HG03521 (cell line): ENCODE measurements around the gene BIRC3.
"Not testable (repeated sequence)": the region's sequence is repeated elsewhere in the genome, so short reads cannot be mapped to it uniquely, and the experiment has no call there.

Source experiments
- ATAC-seq: cut with Tn5 transposase; IDR thresholded peaks from one replicate; pipeline ENCODE4 v1.9.1; 2021; ENCODE audit warnings: mild to moderate bottlenecking, moderate library complexity; ENCODE audit not compliant: unreplicated experiment

Gene BIRC3

DNA sequence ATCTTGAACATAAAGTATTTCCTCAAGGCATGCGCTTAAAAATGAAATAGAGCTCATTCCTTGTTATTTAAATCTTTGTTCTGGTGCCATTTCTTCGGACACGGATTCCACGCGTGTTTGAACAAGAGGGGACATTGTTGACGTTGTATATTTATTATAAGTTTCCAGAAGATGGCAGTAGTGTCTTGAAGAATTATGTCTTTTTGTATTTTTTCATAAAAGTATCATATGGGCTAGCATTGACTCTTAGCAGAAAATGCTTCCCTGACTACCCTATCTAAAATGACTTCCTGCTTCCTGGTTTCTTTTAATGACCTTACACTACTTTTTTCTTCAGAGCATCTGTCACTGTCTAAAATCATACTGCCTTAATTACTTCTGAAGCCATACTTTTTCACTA is 50.1 kb downstream of the BIRC3 start:
- no peak for ATAC-seq

DNA sequence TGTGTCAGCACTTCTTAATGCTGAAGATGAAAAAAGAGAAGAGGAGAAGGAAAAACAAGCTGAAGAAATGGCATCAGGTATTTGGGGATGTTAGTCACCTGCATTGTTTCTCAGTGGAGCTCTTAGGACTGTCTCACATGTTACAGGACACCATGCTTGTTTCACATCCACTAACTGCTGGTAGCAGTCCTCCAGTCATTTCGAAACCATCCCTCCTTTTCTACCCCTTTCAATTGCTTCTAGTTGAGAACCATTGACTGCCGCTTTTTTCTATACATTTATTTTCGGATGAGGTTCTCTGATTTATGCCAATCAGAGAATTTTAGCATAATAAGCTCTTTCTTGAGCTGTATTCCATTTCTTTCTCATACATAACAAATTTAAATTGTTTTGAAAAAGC is 51.2 kb downstream of the BIRC3 start:
- ATAC-seq = peak; percentile 100

DNA sequence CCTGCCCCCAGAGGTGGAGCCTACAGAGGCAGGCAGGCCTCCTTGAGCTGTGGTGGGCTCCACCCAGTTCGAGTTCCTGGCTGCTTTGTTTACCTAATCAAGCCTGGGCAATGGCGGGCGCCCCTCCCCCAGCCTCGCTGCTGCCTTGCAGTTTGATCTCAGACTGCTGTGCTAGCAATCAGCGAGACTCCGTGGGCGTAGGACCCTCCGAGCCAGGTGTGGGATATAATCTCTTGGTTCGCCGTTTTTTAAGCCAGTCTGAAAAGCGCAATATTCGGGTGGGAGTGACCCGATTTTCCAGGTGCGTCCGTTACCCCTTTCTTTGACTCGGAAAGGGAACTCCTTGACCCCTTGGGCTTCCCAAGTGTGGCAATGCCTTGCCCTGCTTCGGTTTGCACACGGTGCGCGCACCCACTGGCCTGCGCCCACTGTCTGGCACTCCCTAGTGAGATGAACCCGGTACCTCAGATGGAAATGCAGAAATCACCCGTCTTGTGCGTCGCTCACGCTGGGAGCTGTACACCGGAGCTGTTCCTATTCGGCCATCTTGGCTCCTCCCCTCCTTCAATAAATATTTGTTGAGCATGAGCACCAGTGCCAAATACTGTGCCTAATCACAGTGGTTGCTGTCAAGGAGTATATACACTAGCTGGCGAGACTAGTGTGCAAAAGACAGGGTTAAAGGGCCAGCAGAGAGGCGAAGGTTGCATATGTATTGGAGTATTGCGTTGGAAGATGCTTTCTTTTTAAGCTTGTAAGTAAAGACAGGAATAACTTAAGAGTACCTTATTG is 57.5 kb downstream of the BIRC3 start:
- not testable (repeated sequence) for ATAC-seq

DNA sequence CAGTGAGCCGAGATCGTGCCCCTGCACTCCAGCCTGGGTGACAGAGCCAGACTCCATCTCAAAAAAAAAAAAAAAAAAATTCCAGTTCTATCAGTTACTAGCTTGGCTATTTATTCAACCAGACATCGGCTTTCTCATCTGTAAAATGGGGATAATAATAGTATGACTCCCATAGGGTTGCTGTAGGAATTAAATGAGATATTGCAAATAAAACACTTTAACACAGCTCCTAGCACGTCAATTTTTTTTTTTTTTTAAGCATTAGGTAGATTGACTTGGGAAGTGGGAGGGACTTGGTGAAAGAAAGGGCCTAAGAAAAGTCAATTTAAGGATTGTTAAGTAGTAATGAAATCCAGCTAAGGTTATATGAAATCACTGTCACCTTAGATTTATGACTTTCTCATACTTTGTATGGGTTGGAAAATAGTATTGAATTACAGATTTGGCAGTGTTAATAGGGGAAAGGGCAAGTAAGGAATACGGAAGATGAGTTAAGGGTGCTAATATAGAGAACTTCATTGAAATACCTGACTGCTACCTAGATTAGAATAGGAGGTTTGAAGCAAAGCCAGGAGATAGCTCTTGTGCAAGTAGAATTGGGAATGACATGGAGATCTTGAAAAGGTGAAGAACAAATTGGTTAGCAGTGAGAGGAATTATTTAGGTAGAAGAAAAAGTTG is 58.6 kb downstream of the BIRC3 start:
- ATAC-seq = no peak

DNA sequence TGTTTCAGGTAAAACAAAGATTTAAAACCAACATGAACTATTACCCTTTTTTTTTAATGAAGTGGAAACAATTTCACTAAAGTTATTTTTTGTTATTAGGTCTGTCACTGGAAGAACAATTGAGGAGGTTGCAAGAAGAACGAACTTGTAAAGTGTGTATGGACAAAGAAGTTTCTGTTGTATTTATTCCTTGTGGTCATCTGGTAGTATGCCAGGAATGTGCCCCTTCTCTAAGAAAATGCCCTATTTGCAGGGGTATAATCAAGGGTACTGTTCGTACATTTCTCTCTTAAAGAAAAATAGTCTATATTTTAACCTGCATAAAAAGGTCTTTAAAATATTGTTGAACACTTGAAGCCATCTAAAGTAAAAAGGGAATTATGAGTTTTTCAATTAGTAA is 60.6 kb downstream of the BIRC3 start:
- no peak for ATAC-seq

DNA sequence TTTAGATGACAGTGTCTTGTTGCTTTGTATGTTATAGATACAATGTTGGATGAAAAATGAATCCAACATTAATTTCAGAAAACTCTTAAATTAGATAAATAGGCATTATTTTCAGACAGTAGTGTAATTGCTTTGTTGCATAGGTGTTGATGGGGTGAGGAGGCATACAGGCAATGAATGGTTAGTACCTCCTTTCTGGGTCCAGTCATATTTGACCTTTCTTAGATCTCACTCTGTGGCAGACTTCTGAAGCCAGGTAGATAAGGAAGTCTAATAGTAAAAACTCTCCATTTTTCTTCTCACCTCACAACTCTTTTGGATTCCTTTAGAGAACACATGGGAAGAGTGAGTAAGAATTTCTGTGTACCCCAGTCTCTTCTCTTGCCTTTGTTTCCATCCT is 61.5 kb downstream of the BIRC3 start:
- ATAC-seq = no peak

DNA sequence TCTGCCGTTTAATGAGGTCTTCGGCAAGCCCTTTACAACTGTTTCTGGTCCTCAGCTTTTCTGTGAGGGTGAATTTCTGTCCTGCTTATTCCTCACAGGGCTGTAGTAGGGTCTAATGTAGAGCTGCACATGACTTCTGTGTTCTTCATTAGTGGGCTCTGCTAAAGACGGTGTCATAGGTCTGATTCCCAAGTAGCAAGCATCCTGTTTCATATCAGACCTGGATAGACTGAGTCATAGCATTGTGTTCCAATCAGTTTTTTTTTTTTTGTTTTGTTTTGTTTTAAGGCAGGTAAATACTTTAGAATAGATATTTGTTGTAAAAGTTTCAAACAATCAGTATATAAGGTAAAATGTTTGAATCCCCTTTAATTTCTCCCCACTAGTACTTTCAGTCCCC is 65.1 kb downstream of the BIRC3 start:
- no peak for ATAC-seq

DNA sequence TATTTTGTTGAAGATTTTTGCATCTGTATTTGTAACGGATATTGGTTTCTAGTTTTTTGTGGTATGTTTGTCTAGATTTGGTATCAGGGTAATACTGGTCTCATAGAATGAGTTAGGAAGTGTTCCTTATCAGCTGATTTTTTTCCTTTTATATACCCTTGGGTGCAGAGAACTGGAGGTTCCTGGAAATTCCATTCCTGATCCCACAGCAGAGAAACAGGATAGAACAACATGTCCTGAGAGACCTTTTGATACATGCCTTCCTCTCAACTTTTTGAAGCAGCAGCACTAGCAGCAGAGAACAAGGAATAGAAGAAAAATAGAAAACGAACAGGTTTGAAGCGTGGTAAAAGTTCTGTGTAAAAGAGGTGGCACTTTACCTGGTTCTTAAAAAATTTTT is 66.6 kb downstream of the BIRC3 start:
- no peak for ATAC-seq

DNA sequence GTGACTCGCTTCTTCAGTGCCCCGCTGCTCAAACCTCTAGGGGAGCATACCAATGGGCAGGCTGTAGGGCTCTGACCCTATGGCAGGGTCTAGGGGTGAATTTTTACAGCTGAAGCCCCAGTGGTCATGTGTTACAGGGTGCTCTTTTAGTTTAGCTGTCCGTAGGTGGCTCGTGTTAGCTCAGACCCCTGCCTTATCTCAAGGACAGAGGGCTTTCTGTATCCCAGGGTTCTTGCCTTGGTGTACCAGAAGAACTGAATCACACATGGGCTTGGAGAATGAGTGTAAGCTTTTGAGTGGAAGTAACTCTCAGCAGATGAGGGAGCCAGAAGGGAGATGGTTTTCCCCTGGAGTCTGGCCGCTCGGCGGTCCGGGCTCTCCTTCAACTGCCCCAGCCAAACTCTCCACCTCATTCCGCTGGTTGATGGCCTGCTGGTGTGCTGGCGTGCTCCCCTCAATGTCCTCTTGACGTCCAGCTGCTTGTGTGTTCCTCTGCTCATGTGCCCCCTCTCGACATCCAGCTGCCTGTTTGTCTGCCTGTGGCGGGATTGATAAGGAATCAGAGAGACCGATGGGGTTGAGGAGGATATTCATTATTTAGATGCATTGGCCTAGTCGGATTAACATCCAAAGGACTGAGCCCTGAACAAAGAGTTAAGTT is 67.3 kb downstream of the BIRC3 start:
- ATAC-seq = no peak

DNA sequence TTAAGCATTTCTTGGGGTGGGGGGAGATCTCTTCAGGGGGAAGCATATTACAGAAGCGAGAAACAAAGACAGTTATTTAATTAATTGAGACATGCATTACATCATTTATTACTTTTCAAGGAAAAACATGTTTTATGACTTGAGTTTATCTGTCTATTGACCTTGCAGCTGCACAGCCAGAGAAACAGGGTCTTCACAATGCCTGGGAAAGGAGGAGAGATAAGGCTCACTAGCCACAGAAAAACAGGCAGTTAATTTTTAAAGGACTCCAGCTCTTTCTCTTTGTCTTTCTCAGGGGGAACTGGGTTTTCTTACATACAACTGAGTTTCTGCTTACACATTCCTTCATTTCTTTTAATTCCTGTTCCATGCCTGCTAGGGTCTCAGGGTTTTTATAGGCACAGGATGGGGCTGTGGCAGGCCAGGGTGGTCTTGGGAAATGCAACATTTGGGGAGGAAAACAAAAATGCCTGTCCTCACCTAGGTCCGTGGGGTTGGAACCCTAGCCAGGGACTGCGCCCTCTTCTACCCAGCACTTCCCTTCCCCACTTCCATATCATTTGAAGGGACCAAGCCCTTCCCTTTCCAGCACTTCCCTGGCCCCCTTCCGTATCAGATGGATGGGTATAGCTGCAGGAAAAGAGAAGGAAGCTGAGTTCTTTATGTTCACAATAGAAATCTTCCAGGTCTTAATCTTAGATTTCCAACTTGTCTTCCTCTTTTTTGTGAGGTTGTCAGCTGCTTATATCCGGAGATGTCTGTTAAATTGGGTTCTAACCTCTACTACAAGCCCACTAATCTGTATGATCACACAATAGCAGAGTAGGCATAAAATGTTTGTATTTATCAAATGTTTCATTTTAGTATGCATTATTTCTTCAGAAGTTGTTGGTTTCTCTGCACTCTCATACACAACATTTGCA is 68.1 kb downstream of the BIRC3 start:
- ATAC-seq = no peak

DNA sequence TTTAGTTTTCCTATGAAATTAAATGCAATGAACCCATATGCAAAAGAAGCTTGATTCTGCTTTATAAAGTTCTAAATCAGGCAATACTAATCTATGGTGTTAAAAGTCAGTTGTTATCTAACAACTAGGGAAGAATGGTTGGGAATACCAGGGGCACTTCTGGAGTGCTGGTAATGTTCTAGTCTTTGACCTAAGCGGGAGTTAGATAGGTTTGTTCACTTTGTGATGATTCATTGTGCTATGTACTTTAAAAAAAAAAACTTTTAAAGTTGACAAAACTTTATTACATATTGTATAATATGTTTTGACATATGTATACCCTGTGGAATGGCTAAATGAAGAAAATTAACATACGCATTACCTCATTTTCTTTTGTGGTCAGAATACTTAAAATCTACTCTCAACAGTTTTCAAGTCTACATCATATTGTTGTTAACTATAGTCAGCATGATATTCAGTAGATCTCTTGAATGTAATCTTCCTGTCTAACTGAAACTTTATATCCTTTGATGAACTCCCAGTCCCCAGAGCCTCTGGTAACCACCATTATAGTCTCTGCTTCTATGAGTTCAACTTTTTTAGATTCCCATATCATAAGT is 69.0 kb downstream of the BIRC3 start:
- no peak for ATAC-seq

DNA sequence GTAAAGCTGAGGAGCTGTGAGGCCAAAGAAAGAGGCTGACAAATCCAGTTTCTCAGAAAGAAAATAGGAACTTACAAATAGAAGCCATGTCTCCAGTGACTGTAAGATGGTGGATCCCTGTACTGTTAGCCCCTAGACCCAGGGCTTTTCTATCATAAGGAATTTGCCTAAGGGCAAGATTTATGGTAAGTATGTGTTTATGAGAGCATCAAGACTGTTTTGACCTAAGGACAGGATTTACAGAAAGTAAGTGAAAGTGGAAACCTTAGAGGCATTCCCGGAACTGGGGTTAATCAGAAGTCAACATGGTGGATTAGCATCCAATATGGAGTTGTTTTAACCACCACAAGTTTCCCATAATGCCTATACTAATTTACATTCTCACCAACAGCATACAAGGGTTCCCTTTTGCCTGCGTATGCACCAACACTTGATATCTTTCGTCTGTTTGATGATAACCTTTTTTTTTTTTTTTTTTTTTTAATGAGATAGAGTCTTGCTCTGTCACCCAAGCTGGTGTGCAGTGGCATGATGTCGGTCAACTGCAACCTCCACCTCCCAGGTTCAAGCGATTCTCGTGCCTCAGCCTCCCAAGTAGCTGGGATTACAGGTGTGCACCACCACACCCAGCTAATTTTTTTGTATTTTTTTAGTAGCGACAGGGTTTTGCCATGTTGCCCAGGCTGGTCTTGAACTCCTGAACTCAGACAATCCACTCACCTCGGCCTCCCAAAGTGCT is 69.9 kb downstream of the BIRC3 start:
- no peak for ATAC-seq
